DMS 273 (cell line): ENCODE results near the gene NOB1.
"Not testable (repeated sequence)": the region's sequence is repeated elsewhere in the genome, so short reads cannot be mapped to it uniquely, and the experiment has no call there.

ENCODE experiments used
- DNase-seq: peaks from one replicate; lab custom pipeline; 2025; ENCODE audit not compliant: unreplicated experiment; lab: John Stamatoyannopoulos, UW

Gene NOB1

GRCh38 chr16:69754469-69755310 is at the start of gene NOB1:
Gene NOB1 (minus strand): TSS chr16:69754926. CDS start chr16:69754910, 16 bp downstream.
- peak; percentile 99 for DNase-seq

DNA sequence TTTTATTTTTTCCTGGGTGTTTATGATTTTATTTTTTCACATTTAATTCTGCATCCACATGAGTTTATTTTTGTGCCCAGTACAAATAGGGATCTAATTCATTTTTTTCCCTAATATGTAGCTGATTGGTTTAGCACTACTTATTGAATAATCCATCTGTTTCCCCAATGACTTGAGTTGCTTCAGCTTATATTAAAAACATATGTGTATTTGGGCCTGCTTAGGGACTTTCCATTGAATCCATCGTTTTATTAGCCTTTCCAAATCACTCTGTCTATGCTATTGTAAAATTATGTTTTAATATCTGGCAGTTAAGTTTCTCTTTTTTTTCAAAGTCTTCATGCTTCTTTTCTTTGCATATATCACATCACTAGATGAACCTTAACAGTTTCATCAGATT is 49.6 kb upstream of the NOB1 start:
- no peak for DNase-seq

GRCh38 chr16:69799611-69800031 is 44.9 kb upstream of the NOB1 start:
- DNase-seq = no peak

GRCh38 chr16:69798466-69798865 is 43.7 kb upstream of the NOB1 start:
- DNase-seq = peak; percentile 18

GRCh38 chr16:69796285-69797118 is 41.8 kb upstream of the NOB1 start:
- DNase-seq = peak; percentile 84

DNA sequence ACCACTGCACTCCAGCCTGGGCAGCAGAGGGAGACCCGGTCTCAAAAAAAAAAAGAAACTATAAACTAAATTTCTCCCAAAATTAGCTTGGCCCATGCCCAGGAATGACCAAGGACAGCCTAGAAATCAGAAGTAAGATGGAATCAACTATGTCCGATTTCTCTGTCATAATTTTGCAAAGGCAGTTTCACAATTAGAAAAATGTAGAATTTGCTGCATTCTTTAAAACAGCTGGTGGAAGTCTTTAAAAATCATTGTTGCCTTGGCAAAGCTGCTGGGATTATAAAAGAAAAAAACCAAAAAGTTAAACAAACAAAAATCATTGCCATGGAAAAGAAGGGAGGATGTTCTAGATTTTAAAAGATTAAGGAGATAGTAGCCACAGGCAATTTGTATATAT is 39.8 kb upstream of the NOB1 start:
- DNase-seq = no peak

DNA sequence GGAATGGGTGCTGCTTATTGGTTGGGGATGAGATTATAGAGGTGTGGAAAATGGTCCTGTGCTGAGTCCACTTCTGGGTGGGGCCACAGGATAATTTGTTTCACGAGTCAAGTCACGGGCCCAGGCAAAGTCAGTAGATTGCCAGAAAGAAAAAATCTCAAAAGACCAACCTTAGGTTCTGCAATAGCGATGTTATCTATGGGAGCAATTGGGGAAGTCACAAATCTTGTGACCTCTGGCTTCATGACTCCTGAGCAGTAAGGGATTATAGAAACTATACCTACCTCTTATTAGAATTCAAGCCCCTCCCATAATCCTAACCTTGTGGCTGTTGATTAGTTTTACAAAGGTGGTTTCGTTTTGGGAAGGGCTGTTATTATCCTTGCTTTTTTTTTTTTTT is 38.8 kb upstream of the NOB1 start:
- DNase-seq = no peak

DNA sequence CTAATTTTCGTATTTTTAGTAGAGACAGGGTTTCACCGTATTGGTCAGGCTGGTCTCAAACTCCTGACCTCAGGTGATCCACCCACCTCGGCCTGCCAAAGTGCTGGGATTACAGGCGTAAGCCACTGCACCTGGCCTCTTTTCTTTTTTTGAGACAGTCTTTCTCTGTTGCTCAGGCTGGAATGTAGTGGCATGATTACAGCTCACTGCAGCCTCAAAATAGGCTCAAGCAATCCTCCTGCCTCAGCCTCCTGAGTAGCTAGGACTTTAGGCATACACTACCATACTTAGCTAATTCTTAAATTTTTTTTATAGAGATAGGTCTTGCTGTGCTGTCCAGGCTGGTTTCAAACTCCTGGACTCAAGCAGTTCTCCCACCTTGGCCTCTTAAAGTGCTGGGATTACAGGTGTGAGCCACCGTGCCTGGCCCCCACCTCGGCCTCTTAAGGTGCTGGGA is 36.7 kb upstream of the NOB1 start:
- DNase-seq = not testable (repeated sequence)

GRCh38 chr16:69787883-69788282 is 33.2 kb upstream of the NOB1 start:
- no peak for DNase-seq

DNA sequence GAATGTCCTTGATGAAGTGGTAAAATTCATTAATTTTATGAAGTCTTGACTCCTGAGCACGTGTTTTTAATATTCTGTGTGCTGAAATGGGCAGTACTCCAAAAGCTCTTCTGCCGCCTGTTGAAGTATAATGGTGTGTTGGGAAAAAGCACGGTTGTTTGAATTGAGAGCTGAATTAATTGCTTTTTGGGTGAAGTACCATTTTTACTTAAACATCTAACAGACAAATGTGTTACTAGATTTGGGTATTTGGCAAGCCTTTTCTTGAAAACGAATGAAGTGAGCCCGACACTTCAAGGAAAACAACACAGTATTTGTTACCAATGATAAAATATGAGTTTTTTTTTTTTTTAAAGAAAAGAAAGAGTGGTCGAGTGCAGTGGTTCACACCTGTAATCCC is 29.9 kb upstream of the NOB1 start:
- no peak for DNase-seq

DNA sequence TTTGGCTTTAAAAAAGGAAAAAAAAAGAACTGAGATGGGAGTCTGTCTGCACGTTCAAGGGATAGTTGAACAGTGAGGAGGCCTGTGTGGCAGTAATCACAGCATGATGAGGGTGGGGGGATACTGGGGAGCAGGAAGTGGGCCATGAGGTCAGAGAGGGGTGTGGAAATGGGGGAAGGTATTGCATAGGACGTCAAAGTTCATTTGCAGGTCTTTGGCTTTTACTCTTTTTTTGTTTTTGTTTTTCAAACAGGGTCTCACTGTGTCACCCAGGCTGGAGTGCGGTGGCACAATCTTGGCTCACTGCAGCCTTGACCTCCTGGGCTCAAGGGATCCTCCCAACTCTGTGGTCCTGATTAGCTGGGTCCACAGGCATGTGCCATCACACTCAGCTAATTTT is 26.4 kb upstream of the NOB1 start:
- no peak for DNase-seq

GRCh38 chr16:69779724-69780123 is 25.0 kb upstream of the NOB1 start:
- no peak for DNase-seq

GRCh38 chr16:69775563-69775962 is 20.8 kb upstream of the NOB1 start:
- no peak for DNase-seq

GRCh38 chr16:69773260-69773947 is 18.7 kb upstream of the NOB1 start:
- peak; percentile 16 for DNase-seq

- DNase-seq = no peak
These were observed 16.9 kb upstream of the NOB1 start for GRCh38 chr16:69771651-69771967.

DNA sequence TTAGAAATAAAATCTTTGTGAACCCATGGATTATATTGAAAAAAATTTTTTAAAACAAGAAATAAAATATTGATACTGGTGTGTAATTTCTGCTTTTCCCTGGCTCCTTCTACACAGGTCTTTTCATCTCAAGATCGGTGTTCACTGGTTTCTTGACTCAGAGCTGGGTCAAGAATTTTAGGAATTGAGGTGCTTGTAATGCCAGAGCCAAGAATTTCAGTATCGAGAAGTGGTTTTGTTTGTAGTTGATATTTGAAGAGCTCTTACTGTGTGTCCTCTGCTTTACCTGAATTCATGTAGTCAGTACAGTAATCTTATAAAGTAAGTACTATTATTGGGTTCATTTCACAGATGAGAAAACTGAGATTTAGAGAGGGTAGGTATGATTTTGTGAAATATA is 14.7 kb upstream of the NOB1 start:
- DNase-seq = no peak

DNA sequence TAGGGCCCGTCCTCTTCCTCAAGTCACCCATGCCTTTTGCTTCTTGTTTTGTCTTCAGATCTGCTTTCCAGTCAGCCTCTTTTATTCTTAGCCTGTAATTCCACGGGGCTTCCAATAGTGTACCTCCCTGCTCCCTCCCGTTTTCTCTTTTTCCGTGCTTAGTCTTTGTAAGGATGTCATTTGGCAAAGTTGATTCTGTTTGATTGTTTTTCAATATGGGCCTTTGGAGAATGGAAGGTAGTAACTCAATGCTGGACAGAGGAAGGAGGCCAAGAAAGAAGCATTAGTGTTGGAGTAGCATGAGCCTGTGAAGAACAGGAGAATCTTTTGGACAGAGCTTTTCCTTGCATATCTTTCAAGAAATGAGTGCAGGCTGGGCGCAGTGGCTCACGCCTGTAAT is 13.9 kb upstream of the NOB1 start:
- DNase-seq = no peak

GRCh38 chr16:69767459-69768229 is 12.9 kb upstream of the NOB1 start:
- DNase-seq = no peak

GRCh38 chr16:69763599-69763942 is 8.8 kb upstream of the NOB1 start:
- no peak for DNase-seq

GRCh38 chr16:69762814-69763598 is 8.3 kb upstream of the NOB1 start:
- peak; percentile 41 for DNase-seq
